SK-N-MC (cell line): ENCODE results near the gene CCDC6.

Experiments used
- EZH2 ChIP-seq: fragments of 200-600 bp; sonication (generic); IDR thresholded peaks from one replicate; pipeline ENCODE4 v1.6.1; 2017; ENCODE audit warnings: antibody characterized with exemption
- POLR2AphosphoS5 ChIP-seq: IDR thresholded peaks from 2 replicates; pipeline ENCODE4 v1.6.1; 2012; ENCODE audit warnings: mild to moderate bottlenecking, low read depth, low read length, borderline replicate concordance

DNA sequence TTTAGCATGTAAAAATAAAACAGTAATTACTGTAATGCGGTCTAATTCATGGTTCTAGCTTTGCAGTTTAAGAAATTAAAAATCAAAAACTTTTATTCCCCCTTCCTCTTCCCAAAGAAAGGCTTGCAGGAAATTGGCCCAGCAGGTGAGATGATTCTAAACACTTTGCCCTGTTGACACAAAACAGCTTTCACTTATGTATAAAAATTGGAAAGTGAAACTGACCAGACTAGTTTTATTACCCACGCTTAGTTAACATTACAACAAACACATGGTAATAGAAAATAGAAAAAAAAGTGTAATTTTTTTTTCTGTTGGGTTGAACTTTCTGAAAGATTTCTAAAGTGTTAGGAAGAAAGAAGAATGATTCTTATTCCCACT, 1.2 kb upstream of the CCDC6 start:
- no peak for TF ChIP-seq POLR2AphosphoS5
- TF ChIP-seq EZH2: no peak
